H1 (cell line): ENCODE data around the gene NDUFS7. TPM values are rescaled to one million over a fixed set of nuclear protein-coding genes. Genes with fewer than 3 reads are reported as not detected.

Experiments used
- CTCF ChIA-PET: fragments of 300-600 bp; sonication (Branson Sonifier 250); formaldehyde crosslinking; loops from one replicate; lab custom pipeline; 2021; ENCODE audit not compliant: partially characterized antibody; lab: Charles Lee
- POLR2A ChIA-PET: fragments of 300-600 bp; sonication (Branson Sonifier 250); formaldehyde crosslinking; loops from one replicate; lab custom pipeline; 2021; ENCODE audit warnings: inconsistent platforms; ENCODE audit not compliant: partially characterized antibody; lab: Charles Lee
- DNase-seq, 2 experiments: peaks; one replicate each; pipeline versions ENCODE4 v3.0.0 to v3.0.0-alpha.2; 2010 to 2022; ENCODE audit warnings: low spot score in 2 of 2, low read depth in 1 of 2, mixed read lengths in 1 of 2
- FAIRE-seq: peaks from 2 replicates; lab custom pipeline; 2011; peaks lifted over from hg19 to GRCh38; lab: Jason Lieb, UNC
- H2AFZ ChIP-seq: 2 replicates; pipeline ENCODE4 v1.8.1; 2012; ENCODE audit warnings: low read length, inconsistent platforms
- H2AK5ac ChIP-seq: 2 replicates; pipeline ENCODE4 v1.6.1; 2013; ENCODE audit warnings: low read depth, low read length
- H2BK120ac ChIP-seq: replicated peaks from 2 replicates; pipeline ENCODE3; 2013; ENCODE audit warnings: low read depth, low read length, inconsistent platforms
- H2BK12ac ChIP-seq: 2 replicates; pipeline ENCODE4 v1.6.1; 2013; ENCODE audit warnings: low read depth, low read length
- H2BK15ac ChIP-seq: 2 replicates; pipeline ENCODE4 v1.6.1; 2013; ENCODE audit warnings: low read length
- H2BK20ac ChIP-seq: 2 replicates; pipeline ENCODE4 v1.6.1; 2013; ENCODE audit warnings: low read length
- H2BK5ac ChIP-seq: 2 replicates; pipeline ENCODE4 v1.6.1; 2013; ENCODE audit warnings: low read depth, low read length
- H3K14ac ChIP-seq: 2 replicates; pipeline ENCODE4 v1.6.1; 2013; ENCODE audit warnings: inconsistent platforms; ENCODE audit not compliant: insufficient read length
- H3K18ac ChIP-seq: 2 replicates; pipeline ENCODE4 v1.6.1; 2013; ENCODE audit warnings: low read length; ENCODE audit errors: extremely low read depth
- H3K23ac ChIP-seq: 2 replicates; pipeline ENCODE4 v1.6.1; 2013; ENCODE audit warnings: inconsistent platforms; ENCODE audit not compliant: insufficient read length
- H3K23me2 ChIP-seq: 2 replicates; pipeline ENCODE4 v1.6.1; 2013; ENCODE audit warnings: low read depth, low read length
- H3K27ac ChIP-seq: 2 replicates; pipeline ENCODE4 v1.6.1; 2011; ENCODE audit warnings: low read depth, low read length, inconsistent platforms
- H3K27me3 ChIP-seq, 4 experiments: replicated peaks in 1 of 4; 1 replicate in 1 of 4; 2 replicates in 3 of 4; pipeline versions ENCODE4 v1.6.1 to v1.8.1; 2011 to 2013; ENCODE audit warnings: low read length in 3 of 4, mild to moderate bottlenecking in 3 of 4, inconsistent platforms in 2 of 4, mixed read lengths in 2 of 4, moderate library complexity in 1 of 4; ENCODE audit not compliant: control insufficient read depth in 3 of 4, insufficient read depth in 3 of 4; ENCODE audit errors: extremely low read depth in 1 of 4
- H3K36me3 ChIP-seq, 4 experiments: 2 replicates each; pipeline versions ENCODE4 v1.6.1 to v1.8.1; 2011 to 2013; ENCODE audit warnings: mild to moderate bottlenecking in 4 of 4, low read length in 3 of 4, moderate library complexity in 2 of 4, control low read depth in 1 of 4, inconsistent platforms in 1 of 4; ENCODE audit not compliant: insufficient read depth in 4 of 4, control insufficient read depth in 2 of 4
- H3K4ac ChIP-seq: replicated peaks from 2 replicates; pipeline ENCODE3; 2013; ENCODE audit warnings: low read length, low read depth, mixed read lengths, inconsistent platforms; ENCODE audit not compliant: insufficient read length
- H3K4me1 ChIP-seq, 4 experiments: replicated peaks in 1 of 4; 1 replicate in 1 of 4; 2 replicates in 3 of 4; pipeline versions ENCODE4 v1.6.1 to v1.8.1; 2011 to 2013; ENCODE audit warnings: low read length in 3 of 4, inconsistent platforms in 2 of 4, mixed read lengths in 1 of 4; ENCODE audit not compliant: insufficient read depth in 4 of 4, control insufficient read depth in 3 of 4
- H3K4me2 ChIP-seq, 2 experiments: 2 replicates each; pipeline versions ENCODE4 v1.6.1 to v1.8.1; 2011 to 2013; ENCODE audit warnings: low read depth in 2 of 2, low read length in 2 of 2, control low read depth in 1 of 2, inconsistent platforms in 1 of 2, mild to moderate bottlenecking in 1 of 2; ENCODE audit not compliant: insufficient read depth in 1 of 2
- H3K4me3 ChIP-seq, 4 experiments: fragments of 200-600, 300-600 bp in 1 of 4; sonication (generic), shearing (Covaris generic), sonication (Bioruptor Twin) in 1 of 4; 2 replicates each; pipeline versions ENCODE4 v1.5.1 to v1.8.1; 2011 to 2016; ENCODE audit warnings: low read length in 4 of 4, low read depth in 3 of 4, control low read depth in 2 of 4, inconsistent platforms in 2 of 4, mild to moderate bottlenecking in 2 of 4, mixed read lengths in 1 of 4, moderate library complexity in 1 of 4; ENCODE audit not compliant: insufficient read depth in 2 of 4; ENCODE audit errors: extremely low read depth in 1 of 4
- H3K56ac ChIP-seq: replicated peaks from 2 replicates; pipeline ENCODE3; 2013; ENCODE audit warnings: low read depth, mild to moderate bottlenecking, mixed read lengths, low read length, inconsistent platforms; ENCODE audit not compliant: insufficient read length
- H3K79me1 ChIP-seq: 2 replicates; pipeline ENCODE4 v1.6.1; 2013; ENCODE audit warnings: low read depth, low read length, control low read depth
- H3K79me2 ChIP-seq, 2 experiments: 2 replicates each; pipeline versions ENCODE4 v1.6.1 to v1.8.1; 2012 to 2013; ENCODE audit warnings: low read length in 2 of 2, mild to moderate bottlenecking in 2 of 2, inconsistent platforms in 1 of 2; ENCODE audit not compliant: insufficient read depth in 2 of 2, control insufficient read depth in 1 of 2
- H3K9ac ChIP-seq, 4 experiments: replicated peaks in 1 of 4; 1 replicate in 1 of 4; 2 replicates in 3 of 4; pipeline versions ENCODE4 v1.6.1 to v1.8.1; 2011 to 2013; ENCODE audit warnings: low read depth in 3 of 4, low read length in 3 of 4, control low read depth in 2 of 4, mild to moderate bottlenecking in 2 of 4, moderate library complexity in 2 of 4, inconsistent platforms in 1 of 4; ENCODE audit errors: extremely low read depth in 1 of 4
- H3K9me3 ChIP-seq, 2 experiments: 2 replicates each; pipeline versions ENCODE4 v1.6.1 to v1.8.1; 2012 to 2013; ENCODE audit warnings: mild to moderate bottlenecking in 2 of 2, moderate library complexity in 2 of 2, control low read depth in 1 of 2, inconsistent platforms in 1 of 2, low read depth in 1 of 2, low read length in 1 of 2, mixed read lengths in 1 of 2; ENCODE audit not compliant: insufficient read depth in 2 of 2
- H4K20me1 ChIP-seq, 2 experiments: replicated peaks in 1 of 2; 2 replicates each; pipeline versions ENCODE3 to v1.8.1; 2011 to 2013; ENCODE audit warnings: inconsistent platforms in 2 of 2, low read length in 2 of 2, mild to moderate bottlenecking in 1 of 2; ENCODE audit not compliant: insufficient read depth in 2 of 2, control insufficient read depth in 1 of 2
- H4K5ac ChIP-seq: 2 replicates; pipeline ENCODE4 v1.6.1; 2013; ENCODE audit warnings: low read length, low read depth, mixed read lengths, inconsistent platforms; ENCODE audit not compliant: insufficient read length
- H4K8ac ChIP-seq: 2 replicates; pipeline ENCODE4 v1.8.0; 2013; ENCODE audit warnings: mild to moderate bottlenecking, moderate library complexity, low read length, inconsistent platforms; ENCODE audit not compliant: insufficient read depth; ENCODE audit errors: extremely low read depth
- H4K91ac ChIP-seq: replicated peaks from 2 replicates; pipeline ENCODE3; 2013; ENCODE audit warnings: low read length, mixed read lengths, inconsistent platforms; ENCODE audit not compliant: insufficient read length
- ASH2L ChIP-seq: fragments of 200-600, 300-600 bp; sonication (generic); IDR thresholded peaks from one replicate; pipeline ENCODE4 v1.7.1; 2017; ENCODE audit warnings: low read length
- CBX8 ChIP-seq: fragments of 300-800, 300-1000 bp; sonication (generic); IDR thresholded peaks from 2 replicates; pipeline ENCODE4 v1.7.1; 2016; ENCODE audit warnings: low read depth, low read length, borderline replicate concordance
- CHD1 ChIP-seq: IDR thresholded peaks from 2 replicates; pipeline ENCODE4 v1.6.1; 2012; ENCODE audit warnings: low read depth, low read length, improper control_type of control experiment
- FOSL1 ChIP-seq: IDR thresholded peaks from 2 replicates; pipeline ENCODE4 v1.6.1; 2011; ENCODE audit warnings: mild to moderate bottlenecking, low read depth, low read length, moderate library complexity; ENCODE audit not compliant: insufficient read depth
- HDAC6 ChIP-seq: IDR thresholded peaks from one replicate; pipeline ENCODE4 v1.7.1; 2012; ENCODE audit warnings: low read depth, mild to moderate bottlenecking, inconsistent platforms, low read length, moderate library complexity
- KDM1A ChIP-seq: fragments of 200-600, 300-600 bp; sonication (generic); IDR thresholded peaks from 2 replicates; pipeline ENCODE4 v1.7.1; 2016; ENCODE audit warnings: mild to moderate bottlenecking, low read length, borderline replicate concordance
- POLR2A ChIP-seq, 2 experiments: IDR thresholded peaks; 1 replicate in 1 of 2; 2 replicates in 1 of 2; pipeline ENCODE4 v1.6.1; 2011; ENCODE audit warnings: low read depth in 2 of 2, low read length in 2 of 2, mild to moderate bottlenecking in 2 of 2; ENCODE audit errors: control extremely low read depth in 1 of 2
- RXRA ChIP-seq: IDR thresholded peaks from 2 replicates; pipeline ENCODE4 v1.6.1; 2011; ENCODE audit warnings: low read depth, mild to moderate bottlenecking, low read length, moderate library complexity; ENCODE audit not compliant: insufficient read depth
- SAP30 ChIP-seq: fragments of 300-600 bp; sonication (generic); IDR thresholded peaks from 2 replicates; pipeline ENCODE4 v1.7.1; 2012; ENCODE audit warnings: low read length, moderate library complexity, mild to moderate bottlenecking, inconsistent platforms; ENCODE audit not compliant: insufficient read depth, insufficient replicate concordance
- SP2 ChIP-seq: IDR thresholded peaks from 2 replicates; pipeline ENCODE4 v1.6.1; 2012; ENCODE audit warnings: mild to moderate bottlenecking, low read length, inconsistent platforms
- TBP ChIP-seq: IDR thresholded peaks from 2 replicates; pipeline ENCODE4 v1.6.1; 2011; ENCODE audit warnings: low read depth, low read length, improper control_type of control experiment
- WGBS, 2 experiments: shearing (Covaris generic) in 1 of 2; methylation state at CpG; one replicate each; pipeline versions ENCODE4 v1.1.6 to v1.1.7; 2013 to 2015; ENCODE audit warnings: low lambda C conversion rate in 2 of 2, mixed read lengths in 2 of 2, inconsistent platforms in 1 of 2, low coverage in 1 of 2, missing lambda C conversion rate in 1 of 2; ENCODE audit not compliant: insufficient replicate concordance in 2 of 2, insufficient coverage in 1 of 2, insufficient read length in 1 of 2; ENCODE audit errors: extremely low coverage in 1 of 2, missing lambda C conversion rate in 1 of 2; 5-methylcytosine and 5-hydroxymethylcytosine counted together
- polyA plus RNA-seq, 7 experiments: library from polyadenylated mRNA; depleted of rRNA in 3 of 7; stranded (reverse) in 5 of 7; unstranded in 2 of 7; fragments of >200 nt in 5 of 7; fragments of 200-250 nt in 2 of 7; gene quantifications; 1 replicate in 5 of 7; 2 replicates in 1 of 7; 4 replicates in 1 of 7; pipeline versions ENCODE4 v1.2.1 to v1.2.3, GENCODE V29; 2011 to 2013; ENCODE audit warnings: missing spikeins in 2 of 7, mixed read lengths in 2 of 7
- total RNA-seq: library from RNA; stranded (reverse); fragmentation: NEBNext Ultra II Directional; extraction: Animal tissue kit (Norgen Biotek cat#: 25700); gene quantifications from 2 replicates; pipeline ENCODE4 v1.2.1, GENCODE V29; 2021
- TF ChIP-seq, protein P1 (sequence below), 3 experiments: IDR thresholded peaks; 1 replicate in 2 of 3; 2 replicates in 1 of 3; pipeline versions ENCODE4 v1.5.1 to v1.6.1; 2011; ENCODE audit warnings: low read length in 3 of 3, mild to moderate bottlenecking in 3 of 3, inconsistent platforms in 2 of 3, low read depth in 1 of 3, moderate library complexity in 1 of 3; ENCODE audit not compliant: insufficient read depth in 1 of 3; ENCODE audit errors: control extremely low read depth in 1 of 3

The NDUFS7 gene
- total and polyA plus RNA-seq, 2 of the 8 experiments (the other 6 are each of a cell fraction or from before 2014, with no cell fraction given), result 78.1 to 309 TPM

- no peak overlapping the region for H3K4ac ChIP-seq
- no peak overlapping the region for H4K8ac ChIP-seq
- no peak overlapping the region for H2AFZ ChIP-seq
- ChIA-PET CTCF (interaction anchor here (1.2 kb wide), 1 partner anchor 86 kb away, joined by 3 read pairs; no protein-coding TSS in a partner anchor), POLR2A (interaction anchor here (0.9 to 1.0 kb wide), 2 partner anchors 31 to 97 kb away, joined by 3 to 4 read pairs; partner anchors contain the start of gene CIRBP)
- H3K4me2 ChIP-seq, result no peak overlapping the region
- no peak overlapping the region for H2BK12ac ChIP-seq
- H3K4me3 ChIP-seq, result no peak overlapping the region
- H4K5ac ChIP-seq, result no peak overlapping the region
- H3K23ac ChIP-seq, result no peak overlapping the region
- H3K56ac ChIP-seq, result no peak overlapping the region
- no peak overlapping the region for H2BK120ac ChIP-seq
- H4K91ac ChIP-seq, result no peak overlapping the region
- H3K36me3 ChIP-seq, result peaks cover 22 to 68% (median 49%) of the 10 kb centered on the region in 4 experiments
- DNase-seq, result no peak
- H2BK20ac ChIP-seq, result no peak overlapping the region
- H3K9me3 ChIP-seq, result no peaks in the 10 kb centered on the region
- H2AK5ac ChIP-seq, result no peak overlapping the region
- no peaks in the 10 kb centered on the region for H3K23me2 ChIP-seq
- no peak overlapping the region for H3K18ac ChIP-seq
- no peak overlapping the region for H3K9ac ChIP-seq
- H3K27ac ChIP-seq, result no peak overlapping the region
- FAIRE-seq, result no peak
- peaks cover 0 to 16% of the 10 kb centered on the region in 2 experiments for H4K20me1 ChIP-seq
- peaks cover 0 to 3% (median 0%) of the 10 kb centered on the region in 4 experiments; a peak in 1 of 7 replicates for H3K4me1 ChIP-seq
- peaks cover 4% of the 10 kb centered on the region; the same call in 1 of the 2 replicates for H3K79me1 ChIP-seq
- WGBS, 2 experiments, result 92% methylated on average over 10 of the region's 10 CpGs; no CpG with 5 or more reads in 1 of the 2 experiments
- H3K14ac ChIP-seq, result no peak overlapping the region
- H3K27me3 ChIP-seq, result no peaks in the 10 kb centered on the region
- no peak overlapping the region for H2BK15ac ChIP-seq
- H2BK5ac ChIP-seq, result no peak overlapping the region
- H3K79me2 ChIP-seq, result no peaks in the 10 kb centered on the region; a peak in 1 of 4 replicates
- TF ChIP-seq POLR2A (IDR thresholded peaks at IDR 0.05; ENCODE audit: control extremely low read depth in 1 of 2, low read depth in 2 of 2, low read length in 2 of 2) (no peak), KDM1A (no peak), HDAC6 (no peak), RXRA (no peak), CHD1 (no peak), TBP (no peak), SP2 (no peak), FOSL1 (no peak), SAP30 (no peak), ASH2L (no peak), CBX8 (no peak)
- TF ChIP-seq, protein P1, sequence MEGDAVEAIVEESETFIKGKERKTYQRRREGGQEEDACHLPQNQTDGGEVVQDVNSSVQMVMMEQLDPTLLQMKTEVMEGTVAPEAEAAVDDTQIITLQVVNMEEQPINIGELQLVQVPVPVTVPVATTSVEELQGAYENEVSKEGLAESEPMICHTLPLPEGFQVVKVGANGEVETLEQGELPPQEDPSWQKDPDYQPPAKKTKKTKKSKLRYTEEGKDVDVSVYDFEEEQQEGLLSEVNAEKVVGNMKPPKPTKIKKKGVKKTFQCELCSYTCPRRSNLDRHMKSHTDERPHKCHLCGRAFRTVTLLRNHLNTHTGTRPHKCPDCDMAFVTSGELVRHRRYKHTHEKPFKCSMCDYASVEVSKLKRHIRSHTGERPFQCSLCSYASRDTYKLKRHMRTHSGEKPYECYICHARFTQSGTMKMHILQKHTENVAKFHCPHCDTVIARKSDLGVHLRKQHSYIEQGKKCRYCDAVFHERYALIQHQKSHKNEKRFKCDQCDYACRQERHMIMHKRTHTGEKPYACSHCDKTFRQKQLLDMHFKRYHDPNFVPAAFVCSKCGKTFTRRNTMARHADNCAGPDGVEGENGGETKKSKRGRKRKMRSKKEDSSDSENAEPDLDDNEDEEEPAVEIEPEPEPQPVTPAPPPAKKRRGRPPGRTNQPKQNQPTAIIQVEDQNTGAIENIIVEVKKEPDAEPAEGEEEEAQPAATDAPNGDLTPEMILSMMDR (IDR thresholded peaks at IDR 0.05; ENCODE audit: control extremely low read depth in 1 of 3, insufficient read depth in 1 of 3, low read depth in 1 of 3, low read length in 3 of 3), result no peak
Observed at GRCh38 chr19:1366296-1366695, 17.4 kb upstream of the NDUFS7 start.
